GM21515 (cell line): ENCODE measurements around the gene TBC1D22A.

ENCODE experiments used
- ATAC-seq: cut with Tn5 transposase; IDR thresholded peaks from one replicate; pipeline ENCODE4 v1.9.1; 2021; ENCODE audit not compliant: unreplicated experiment

The TBC1D22A gene

DNA sequence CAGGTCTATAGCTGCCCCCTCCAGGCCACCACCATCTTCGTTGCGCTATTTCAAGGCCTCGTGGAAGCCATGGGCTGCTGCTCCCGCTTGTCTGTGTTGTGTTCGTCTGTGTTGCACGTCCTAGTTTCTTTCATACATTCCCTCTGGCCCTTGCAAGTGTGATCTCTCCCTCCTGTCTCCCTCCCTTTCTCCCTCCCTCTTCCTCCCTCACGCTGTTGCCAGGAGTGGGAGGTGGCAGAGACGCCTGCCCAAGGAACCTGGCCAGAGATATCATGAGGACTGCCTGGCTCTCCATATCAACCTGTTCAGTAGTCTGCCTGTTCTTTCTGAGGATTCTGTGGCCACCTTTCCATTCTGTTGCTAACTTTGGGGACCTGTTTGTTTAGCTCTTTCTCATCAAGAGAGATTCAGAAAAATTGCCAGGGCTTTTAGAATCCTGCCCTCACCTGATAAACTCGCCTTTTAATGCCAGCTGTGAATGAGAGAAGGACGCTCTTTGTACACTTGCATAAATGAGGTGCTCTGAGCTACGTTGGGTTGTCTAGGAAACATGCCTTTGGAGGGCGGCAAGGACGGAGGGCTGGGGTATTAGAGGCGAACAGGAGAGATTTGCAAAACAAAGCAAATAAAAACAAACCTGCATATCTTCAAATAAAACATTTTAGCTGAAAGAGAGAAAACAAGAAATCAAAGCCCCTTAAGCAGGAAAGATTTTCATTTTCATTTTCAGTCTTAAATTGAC, 185.2 kb downstream of the TBC1D22A start:
- no peak for ATAC-seq

DNA sequence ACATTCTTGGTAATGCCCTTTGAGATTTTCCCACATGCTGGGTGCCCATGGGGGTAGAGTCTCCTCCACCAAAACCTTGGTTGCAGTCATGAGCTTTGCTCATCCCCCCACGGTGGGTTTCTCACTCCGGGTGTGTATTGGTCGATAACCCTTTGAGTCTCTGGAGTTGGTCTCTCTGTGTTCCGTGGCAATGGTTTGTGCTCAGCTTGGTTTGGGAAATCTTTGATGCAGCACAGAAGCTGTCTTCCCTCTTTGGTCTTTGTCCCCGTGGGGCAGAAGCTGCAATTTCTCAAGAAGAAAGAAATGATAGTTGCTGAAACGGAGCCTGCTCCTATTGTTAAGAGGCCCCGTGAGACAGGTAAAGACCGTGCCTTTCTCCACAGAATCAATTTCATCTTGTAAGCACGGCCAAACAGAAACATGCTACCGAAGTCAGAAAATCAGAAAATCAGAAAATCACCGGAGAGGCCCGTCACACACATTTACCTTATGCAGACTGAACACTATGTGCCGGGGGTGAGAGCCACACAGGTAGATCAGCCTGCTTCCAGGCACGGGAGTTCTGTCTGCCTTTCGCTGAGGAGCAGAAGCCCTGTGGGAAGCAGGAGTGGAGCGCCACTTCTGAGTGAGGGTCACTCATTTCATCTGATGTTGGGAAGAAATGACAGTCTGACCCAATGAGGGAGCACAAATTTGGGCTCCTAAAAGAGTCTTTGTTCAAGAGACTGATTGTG, 186.1 kb downstream of the TBC1D22A start:
- ATAC-seq = no peak

DNA sequence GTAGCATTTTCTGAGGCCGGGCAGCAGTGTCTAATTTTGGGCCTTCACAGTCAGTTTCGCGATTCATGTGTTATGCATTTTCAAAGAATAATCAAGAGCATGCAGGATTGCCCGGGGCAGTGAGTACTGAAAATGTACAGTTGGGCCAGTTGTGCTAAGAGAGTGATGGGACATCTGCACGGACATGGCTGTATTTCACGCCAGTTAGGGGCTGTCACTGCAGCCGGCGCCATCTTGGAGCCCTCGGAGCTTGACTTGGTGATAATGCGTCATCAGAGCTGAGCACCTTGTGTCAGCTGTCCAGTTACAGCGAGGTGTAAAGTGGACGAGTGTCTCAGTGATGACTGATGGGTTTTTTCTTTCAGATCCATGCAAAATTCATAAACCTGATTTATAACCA, 188.9 kb downstream of the TBC1D22A start:
- no peak for ATAC-seq

DNA sequence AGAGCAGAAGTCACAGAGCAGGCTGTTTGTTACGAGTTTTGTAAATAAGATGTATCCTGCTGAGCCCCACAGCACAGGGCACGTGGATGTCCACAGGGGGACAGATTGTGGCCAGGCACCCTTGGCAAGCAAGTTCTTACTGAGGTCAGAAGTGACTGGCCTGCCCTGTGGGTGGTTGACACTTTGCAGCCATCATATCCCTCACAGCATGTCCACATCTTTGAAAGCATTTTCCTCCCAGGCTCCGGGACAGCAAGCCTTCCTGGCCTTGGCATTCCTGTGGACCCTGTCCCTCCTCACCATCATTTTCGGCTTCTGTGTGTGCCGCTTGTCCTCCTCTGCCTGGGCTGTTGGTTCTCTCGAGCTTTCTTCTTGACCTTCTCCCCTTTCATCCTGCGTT, 189.5 kb downstream of the TBC1D22A start:
- ATAC-seq = no peak

DNA sequence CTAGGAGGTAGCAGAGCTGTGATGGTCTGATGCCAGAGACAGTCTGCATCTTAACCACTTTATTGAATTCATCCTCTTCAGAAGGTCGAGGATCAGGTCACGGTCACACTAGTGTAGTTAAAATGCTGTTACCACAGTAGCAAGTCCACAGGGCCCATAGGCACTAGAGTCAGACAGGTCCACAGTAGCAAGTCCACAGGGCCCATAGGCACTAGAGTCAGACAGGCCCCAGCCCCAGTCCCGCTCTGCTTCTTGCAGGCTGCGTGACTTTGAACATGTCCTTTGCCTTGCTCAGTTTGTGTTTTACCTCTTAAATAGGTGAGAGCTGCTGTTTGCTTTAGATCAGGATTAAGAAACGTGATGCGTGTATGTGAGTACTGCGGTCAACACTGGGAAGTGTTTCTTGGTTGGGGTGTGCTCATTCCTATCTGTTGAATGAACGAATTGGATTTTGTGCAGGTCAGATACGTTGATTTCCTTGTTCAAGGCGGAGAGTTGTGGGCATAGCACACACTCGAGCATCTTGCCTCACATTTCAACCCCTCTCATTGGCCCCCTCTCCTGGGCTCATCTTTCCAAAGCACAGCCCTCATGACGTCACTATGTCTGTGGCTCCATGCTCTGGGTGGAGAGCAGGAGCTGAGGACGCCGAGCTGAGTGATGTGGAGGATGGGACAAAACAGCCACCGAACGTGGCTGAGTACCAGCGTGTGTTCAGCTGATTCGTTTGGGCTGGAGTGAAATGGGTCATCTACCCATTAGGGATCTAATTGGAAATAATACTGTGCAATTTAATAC, 191.7 kb downstream of the TBC1D22A start:
- ATAC-seq = no peak

GRCh38 chr22:46954781-46955180, 192.3 kb downstream of the TBC1D22A start:
- ATAC-seq = no peak

GRCh38 chr22:46956498-46957215, 194.2 kb downstream of the TBC1D22A start:
- ATAC-seq = no peak

DNA sequence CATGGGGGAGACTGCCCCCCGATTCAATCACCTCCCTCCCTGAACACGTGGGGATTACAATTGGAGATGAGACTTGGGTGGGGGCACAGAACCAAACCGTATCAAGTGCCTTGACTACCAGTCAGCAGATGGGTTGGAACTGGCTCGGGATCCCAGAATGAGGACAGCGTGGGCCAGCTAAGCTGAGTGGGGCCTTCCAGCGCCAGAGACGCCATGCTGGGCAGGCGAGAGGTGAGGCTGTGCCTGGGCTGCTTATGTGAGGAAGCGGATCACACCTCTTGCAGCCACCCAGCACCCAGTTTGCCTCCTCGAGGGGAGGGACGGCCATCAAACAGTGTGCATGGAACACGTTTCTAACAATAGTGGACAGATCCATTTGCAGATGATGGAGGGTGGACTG, 195.1 kb downstream of the TBC1D22A start:
- ATAC-seq = no peak

GRCh38 chr22:46958191-46958590, 195.7 kb downstream of the TBC1D22A start:
- no peak for ATAC-seq

DNA sequence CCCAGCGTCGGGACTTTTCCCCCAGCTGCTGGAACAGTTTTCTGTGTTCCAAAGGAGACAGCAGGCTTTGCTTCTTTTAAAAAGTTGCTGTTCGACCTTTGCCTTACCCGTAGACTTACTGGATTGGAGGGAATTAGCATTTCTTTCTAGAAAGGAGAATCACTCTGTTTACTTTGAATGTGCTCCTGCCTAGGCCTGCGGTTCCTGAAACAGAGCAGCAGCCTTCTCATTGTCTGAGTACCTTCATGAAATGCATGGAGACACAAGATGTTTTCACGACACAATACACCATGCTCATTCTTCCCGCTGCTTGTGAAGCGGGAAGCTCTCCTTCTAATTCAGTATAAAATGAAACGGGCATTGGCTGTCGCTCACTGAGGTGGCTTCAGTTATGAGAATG, 196.2 kb downstream of the TBC1D22A start:
- ATAC-seq = no peak

DNA sequence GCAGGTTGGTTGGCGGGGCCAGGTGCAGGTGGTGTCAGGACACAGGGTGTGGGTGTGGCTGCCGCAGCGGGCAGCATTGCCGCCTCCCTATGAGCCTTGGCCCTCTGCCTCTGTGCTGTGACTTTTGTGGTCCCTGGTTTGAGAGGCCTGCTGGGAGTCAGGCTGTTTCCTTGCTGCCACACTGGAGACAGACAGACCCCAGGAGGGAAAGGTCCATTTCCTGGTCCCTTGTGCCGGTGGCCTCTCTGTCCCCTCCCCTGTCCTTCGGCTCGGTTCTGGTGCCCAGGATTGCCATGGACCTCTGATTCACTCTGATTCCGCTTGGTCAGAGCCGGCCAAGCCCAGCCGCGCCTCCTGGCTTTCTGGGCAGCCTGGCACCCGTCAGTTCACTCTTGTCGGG, 196.9 kb downstream of the TBC1D22A start:
- ATAC-seq = no peak

GRCh38 chr22:46961591-46962295, 199.3 kb downstream of the TBC1D22A start:
- ATAC-seq = no peak

- no peak for ATAC-seq
Measured at GRCh38 chr22:46962406-46962805, 200.0 kb downstream of the TBC1D22A start.

DNA sequence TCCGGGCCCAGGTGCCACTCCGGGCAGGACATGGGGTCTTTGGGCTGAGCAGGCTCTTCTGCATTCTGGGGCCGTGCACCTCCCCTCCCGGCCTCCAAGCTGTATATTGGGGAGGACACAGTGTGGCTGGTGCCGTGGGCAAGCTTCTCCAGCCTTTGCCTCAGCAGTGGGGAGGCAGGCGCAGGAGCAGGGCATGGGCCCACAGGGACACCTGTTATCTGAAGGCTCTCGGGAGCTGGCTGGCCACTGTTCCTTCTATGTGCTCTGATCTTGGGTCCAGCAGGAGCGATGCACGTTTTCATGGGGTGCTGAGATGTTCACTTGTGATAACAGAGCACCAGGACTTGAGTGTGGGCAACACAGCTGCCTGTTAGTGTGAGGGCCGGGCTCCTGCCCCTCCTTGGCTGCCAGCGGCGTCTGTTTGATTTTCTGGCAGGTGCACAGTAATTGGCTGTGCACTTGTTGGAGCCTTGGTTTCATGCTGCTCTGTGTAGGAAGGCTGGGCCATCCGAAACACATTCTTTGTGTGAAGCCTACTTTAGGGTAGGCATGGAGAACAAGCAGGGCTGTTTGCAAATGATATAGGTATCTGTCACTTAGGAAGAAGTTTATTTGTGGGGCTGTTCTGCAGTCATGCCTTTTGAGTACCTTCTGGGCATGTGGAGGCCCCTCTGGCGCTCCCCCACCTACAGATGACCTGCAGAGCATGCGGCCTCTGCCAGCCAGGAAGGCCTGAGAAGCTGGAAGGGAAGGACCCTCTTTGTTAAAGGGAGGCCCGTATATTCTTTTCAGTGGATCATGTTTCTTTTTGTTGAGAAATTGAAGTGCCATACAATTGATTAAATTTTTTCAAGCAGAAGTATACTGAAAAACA, 201.5 kb downstream of the TBC1D22A start:
- ATAC-seq = no peak

DNA sequence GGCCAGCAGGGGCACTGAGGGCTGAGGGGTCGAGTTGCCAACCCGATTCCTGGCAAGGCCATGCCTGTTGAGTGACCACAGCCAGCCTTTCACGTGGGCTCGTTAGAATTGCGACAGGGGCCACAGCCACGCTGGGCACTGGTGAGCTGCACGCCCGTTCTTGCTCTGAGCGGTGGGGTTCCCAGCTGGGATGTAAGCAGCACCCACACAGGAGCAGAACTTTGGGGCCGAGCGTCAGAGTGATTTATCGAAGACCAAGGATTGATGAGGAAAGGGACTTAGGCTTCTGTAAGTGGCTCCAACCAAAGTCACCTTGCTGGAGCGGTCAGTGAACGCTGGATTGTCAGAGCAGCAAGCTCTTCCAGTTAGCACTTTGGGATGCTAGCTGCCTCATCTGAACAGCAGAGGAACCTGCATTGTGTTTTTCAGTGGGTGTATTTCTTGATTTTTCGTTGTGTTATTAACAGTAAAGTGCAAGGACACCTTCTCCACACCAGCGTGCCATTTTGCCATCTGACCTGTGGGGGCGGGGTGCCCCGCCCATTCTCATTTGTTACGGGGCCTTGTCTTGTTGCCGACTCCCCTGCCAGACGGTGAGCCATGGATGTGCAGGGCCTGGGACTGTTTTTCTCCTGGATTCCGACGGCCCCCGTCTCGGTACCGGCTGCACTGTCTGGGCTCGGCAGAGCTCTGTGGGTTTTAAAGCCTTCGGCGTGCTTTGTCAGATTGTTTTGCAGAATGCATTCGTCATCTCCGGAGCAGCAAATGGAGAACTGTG, 202.5 kb downstream of the TBC1D22A start:
- no peak for ATAC-seq

GRCh38 chr22:46965555-46966494, 203.4 kb downstream of the TBC1D22A start:
- no peak for ATAC-seq

GRCh38 chr22:46966495-46966845, 204.0 kb downstream of the TBC1D22A start:
- no peak for ATAC-seq

DNA sequence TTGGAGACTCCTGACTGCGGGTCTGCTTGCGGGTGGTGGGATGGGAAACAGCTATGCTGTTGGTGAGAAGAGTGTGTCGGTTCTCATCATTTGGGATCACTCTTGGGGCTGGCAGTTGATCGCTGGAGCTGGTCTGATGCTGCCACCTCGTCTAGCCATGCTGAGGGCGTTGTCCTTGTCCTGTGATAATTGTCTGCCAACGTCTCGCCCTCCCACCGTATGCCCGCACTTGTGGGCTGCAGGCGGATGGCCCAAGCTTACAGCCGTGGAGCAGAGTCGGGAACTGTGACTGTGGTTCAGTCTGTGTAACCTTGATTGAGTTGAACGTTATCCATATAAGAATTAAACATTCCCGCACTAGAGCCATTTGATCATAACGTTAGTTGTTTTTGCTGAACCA, 204.4 kb downstream of the TBC1D22A start:
- ATAC-seq = no peak
